SK-N-SH (cell line): ENCODE data around the gene TMPRSS2. TPM values are rescaled to one million over a fixed set of nuclear protein-coding genes. Genes with fewer than 3 reads are reported as not detected.

Experiments used
- CTCF ChIA-PET: fragments of 300-600, 350-600 bp; formaldehyde crosslinking; extraction: SDS; loops from one replicate; lab custom pipeline; 2021; lab: Yijun Ruan, JAX
- POLR2A ChIA-PET: fragments of 350-600 bp; sonication (Branson Sonifier 250); formaldehyde crosslinking; extraction: SDS; loops from one replicate; lab custom pipeline; 2020; ENCODE audit warnings: antibody characterized with exemption, inconsistent platforms; lab: Yijun Ruan, JAX
- DNase-seq: peaks from one replicate; pipeline ENCODE4 v3.0.0; 2012
- H2AFZ ChIP-seq: fragments of 200-600 bp; sonication (generic); 2 replicates; pipeline ENCODE4 v1.8.1; 2016; ENCODE audit warnings: antibody characterized with exemption, mild to moderate bottlenecking, low read depth
- H3F3A ChIP-seq: fragments of 200-600 bp; sonication (generic); replicated peaks from 2 replicates; pipeline ENCODE3; 2016; ENCODE audit warnings: antibody characterized with exemption, mild to moderate bottlenecking; ENCODE audit not compliant: insufficient read depth
- H3K27ac ChIP-seq, 2 experiments: fragments of 200-500 bp in 1 of 2; fragments of 200-600 bp in 1 of 2; sonication (Bioruptor generic) in 1 of 2; sonication (generic), shearing (Covaris generic) in 1 of 2; 2 replicates each; pipeline versions ENCODE4 v1.5.1 to v1.6.1; 2014 to 2016; ENCODE audit warnings: low read depth in 2 of 2, inconsistent platforms in 1 of 2, low read length in 1 of 2, mild to moderate bottlenecking in 1 of 2, mixed read lengths in 1 of 2
- H3K27me3 ChIP-seq: fragments of 200-600 bp; sonication (generic), shearing (Covaris generic); 2 replicates; pipeline ENCODE4 v1.6.1; 2016; ENCODE audit warnings: mixed run types; ENCODE audit not compliant: insufficient read depth
- H3K36me3 ChIP-seq, 2 experiments: fragments of 200-500 bp in 1 of 2; fragments of 200-600 bp in 1 of 2; sonication (Bioruptor generic) in 1 of 2; sonication (generic) in 1 of 2; replicated peaks in 1 of 2; 2 replicates each; pipeline versions ENCODE3 to v1.5.1; 2014 to 2016; ENCODE audit warnings: low read length in 1 of 2, mild to moderate bottlenecking in 1 of 2; ENCODE audit not compliant: insufficient read depth in 2 of 2, control insufficient read depth in 1 of 2
- H3K4me1 ChIP-seq, 2 experiments: fragments of 200-500 bp in 1 of 2; fragments of 200-600 bp in 1 of 2; sonication (Bioruptor generic) in 1 of 2; sonication (generic), shearing (Covaris generic) in 1 of 2; 2 replicates each; pipeline versions ENCODE4 v1.5.1 to v1.6.1; 2014 to 2016; ENCODE audit warnings: low read depth in 1 of 2, low read length in 1 of 2, mixed run types in 1 of 2; ENCODE audit not compliant: insufficient read depth in 2 of 2, control insufficient read depth in 1 of 2
- H3K4me2 ChIP-seq: fragments of 200-600 bp; sonication (generic), shearing (Covaris generic); 2 replicates; pipeline ENCODE4 v1.6.1; 2017; ENCODE audit warnings: mixed run types
- H3K4me3 ChIP-seq, 2 experiments: fragments of 200-500 bp in 1 of 2; fragments of 200-600 bp in 1 of 2; sonication (Bioruptor generic) in 1 of 2; sonication (generic), shearing (Covaris generic) in 1 of 2; 2 replicates each; pipeline versions ENCODE4 v1.5.1 to v1.8.1; 2014 to 2016; ENCODE audit warnings: low read depth in 2 of 2, inconsistent platforms in 1 of 2, low read length in 1 of 2, mild to moderate bottlenecking in 1 of 2, mixed read lengths in 1 of 2, moderate library complexity in 1 of 2
- H3K79me2 ChIP-seq: fragments of 200-600 bp; sonication (generic); 2 replicates; pipeline ENCODE4 v1.8.1; 2017; ENCODE audit warnings: mild to moderate bottlenecking; ENCODE audit not compliant: insufficient read depth
- H3K9ac ChIP-seq: fragments of 200-600 bp; sonication (generic); 2 replicates; pipeline ENCODE4 v1.6.1; 2017; ENCODE audit warnings: mixed run types
- H3K9me2 ChIP-seq: fragments of 200-600 bp; sonication (generic); 2 replicates; pipeline ENCODE4 v1.6.1; 2017; ENCODE audit warnings: mixed run types
- H3K9me3 ChIP-seq: fragments of 200-600 bp; sonication (generic); 2 replicates; pipeline ENCODE4 v1.6.1; 2017; ENCODE audit warnings: mixed run types, mild to moderate bottlenecking, moderate library complexity
- H4K20me1 ChIP-seq: fragments of 200-600 bp; sonication (generic); 2 replicates; pipeline ENCODE4 v1.6.1; 2017; ENCODE audit warnings: mild to moderate bottlenecking, mixed run types; ENCODE audit not compliant: insufficient read depth
- FOXJ3 ChIP-seq: sonication (generic); formaldehyde crosslinking; IDR thresholded peaks from 2 replicates; pipeline ENCODE4 v1.5.1; 2020; ENCODE audit warnings: mild to moderate bottlenecking, missing genetic modification reagents
- FOXM1 ChIP-seq: IDR thresholded peaks from 2 replicates; pipeline ENCODE4 v1.4.0; 2012; ENCODE audit warnings: low read depth, mild to moderate bottlenecking
- MXI1 ChIP-seq: IDR thresholded peaks from 2 replicates; pipeline ENCODE4 v1.6.1; 2012; ENCODE audit warnings: mild to moderate bottlenecking, low read depth, low read length, improper control_type of control experiment
- NFIC ChIP-seq: IDR thresholded peaks from 2 replicates; pipeline ENCODE4 v1.4.0; 2012; ENCODE audit warnings: borderline replicate concordance
- POLR2AphosphoS5 ChIP-seq: IDR thresholded peaks from 2 replicates; pipeline ENCODE4 v1.6.1; 2012; ENCODE audit warnings: low read depth, low read length
- RCOR1 ChIP-seq: fragments of 150-350 bp; IDR thresholded peaks from 2 replicates; pipeline ENCODE4 v1.6.1; 2017; ENCODE audit warnings: antibody characterized with exemption, low read length
- RFX5 ChIP-seq: IDR thresholded peaks from 2 replicates; pipeline ENCODE4 v1.6.1; 2012; ENCODE audit warnings: mild to moderate bottlenecking, improper control_type of control experiment, low read length
- SIN3A ChIP-seq: IDR thresholded peaks from 2 replicates; pipeline ENCODE4 v1.6.1; 2012; ENCODE audit warnings: low read depth, mild to moderate bottlenecking, low read length, moderate library complexity, borderline replicate concordance
- TAF1 ChIP-seq: IDR thresholded peaks from 2 replicates; pipeline ENCODE4 v1.6.1; 2012; ENCODE audit warnings: low read depth, mild to moderate bottlenecking, low read length, moderate library complexity, borderline replicate concordance
- TCF12 ChIP-seq: IDR thresholded peaks from 2 replicates; pipeline ENCODE4 v1.4.0; 2012
- TEAD4 ChIP-seq: IDR thresholded peaks from 2 replicates; pipeline ENCODE4 v1.4.0; 2012; ENCODE audit warnings: mild to moderate bottlenecking, borderline replicate concordance; ENCODE audit not compliant: insufficient read depth
- YY1 ChIP-seq: IDR thresholded peaks from 2 replicates; pipeline ENCODE4 v1.4.0; 2012; ENCODE audit warnings: low read depth, mild to moderate bottlenecking
- WGBS: methylation state at CpG from one replicate; pipeline ENCODE4 v1.1.6; 2017; ENCODE audit warnings: low lambda C conversion rate; 5-methylcytosine and 5-hydroxymethylcytosine counted together
- polyA plus RNA-seq, 3 experiments: library from polyadenylated mRNA; depleted of rRNA; stranded (reverse); fragments of >200 nt; gene quantifications; 2 replicates each; pipeline ENCODE4 v1.2.3, GENCODE V29; 2012
- TF ChIP-seq, protein P1 (sequence below): IDR thresholded peaks from 2 replicates; pipeline ENCODE4 v1.6.1; 2012; ENCODE audit warnings: mild to moderate bottlenecking, low read depth, low read length, moderate library complexity
- TF ChIP-seq, protein P2 (sequence below): IDR thresholded peaks from 2 replicates; pipeline ENCODE4 v1.4.0; 2012; ENCODE audit warnings: low read depth, borderline replicate concordance

TMPRSS2 gene
- polyA plus RNA-seq, 1 of the 3 experiments (the other 2 are of a cell fraction), result not detected

DNA sequence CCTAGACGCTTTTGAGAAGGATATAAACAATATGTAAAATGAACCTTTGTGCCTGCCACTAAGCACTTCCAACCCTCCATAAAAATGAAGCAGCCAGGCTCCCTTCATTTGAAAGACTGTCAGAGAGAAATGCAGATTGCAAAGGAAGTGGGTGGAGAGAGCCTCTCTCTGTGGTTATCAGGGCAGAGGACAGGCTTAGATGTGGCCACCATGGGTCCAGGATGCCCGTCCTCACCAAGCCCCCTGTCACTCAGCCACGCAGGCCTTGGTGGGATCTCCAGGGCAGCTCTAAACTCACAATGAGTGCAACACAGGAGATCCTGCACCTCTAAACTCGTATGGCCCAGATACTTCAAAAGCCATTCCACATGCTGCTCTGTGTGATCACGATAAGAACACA, 37.9 kb downstream of the TMPRSS2 start:
- no peaks in the 10 kb centered on the region for H3K9me3 ChIP-seq
- H3K9me2 ChIP-seq, result no peaks in the 10 kb centered on the region
- no peaks in the 10 kb centered on the region for H3K36me3 ChIP-seq
- peaks cover 11% of the 10 kb centered on the region; the same call in 1 of the 2 replicates for H3K27me3 ChIP-seq
- no peak overlapping the region for H3K4me2 ChIP-seq
- no peaks in the 10 kb centered on the region for H3K79me2 ChIP-seq
- H3K27ac ChIP-seq, result no peak overlapping the region
- DNase-seq, result no peak
- CTCF ChIA-PET, result interaction anchor here (2.2 kb wide), 1 partner anchor 9 kb away, joined by 6 read pairs; no protein-coding TSS in a partner anchor
- TF ChIP-seq NFIC (no peak), TCF12 (no peak)
- TF ChIP-seq, protein P1, sequence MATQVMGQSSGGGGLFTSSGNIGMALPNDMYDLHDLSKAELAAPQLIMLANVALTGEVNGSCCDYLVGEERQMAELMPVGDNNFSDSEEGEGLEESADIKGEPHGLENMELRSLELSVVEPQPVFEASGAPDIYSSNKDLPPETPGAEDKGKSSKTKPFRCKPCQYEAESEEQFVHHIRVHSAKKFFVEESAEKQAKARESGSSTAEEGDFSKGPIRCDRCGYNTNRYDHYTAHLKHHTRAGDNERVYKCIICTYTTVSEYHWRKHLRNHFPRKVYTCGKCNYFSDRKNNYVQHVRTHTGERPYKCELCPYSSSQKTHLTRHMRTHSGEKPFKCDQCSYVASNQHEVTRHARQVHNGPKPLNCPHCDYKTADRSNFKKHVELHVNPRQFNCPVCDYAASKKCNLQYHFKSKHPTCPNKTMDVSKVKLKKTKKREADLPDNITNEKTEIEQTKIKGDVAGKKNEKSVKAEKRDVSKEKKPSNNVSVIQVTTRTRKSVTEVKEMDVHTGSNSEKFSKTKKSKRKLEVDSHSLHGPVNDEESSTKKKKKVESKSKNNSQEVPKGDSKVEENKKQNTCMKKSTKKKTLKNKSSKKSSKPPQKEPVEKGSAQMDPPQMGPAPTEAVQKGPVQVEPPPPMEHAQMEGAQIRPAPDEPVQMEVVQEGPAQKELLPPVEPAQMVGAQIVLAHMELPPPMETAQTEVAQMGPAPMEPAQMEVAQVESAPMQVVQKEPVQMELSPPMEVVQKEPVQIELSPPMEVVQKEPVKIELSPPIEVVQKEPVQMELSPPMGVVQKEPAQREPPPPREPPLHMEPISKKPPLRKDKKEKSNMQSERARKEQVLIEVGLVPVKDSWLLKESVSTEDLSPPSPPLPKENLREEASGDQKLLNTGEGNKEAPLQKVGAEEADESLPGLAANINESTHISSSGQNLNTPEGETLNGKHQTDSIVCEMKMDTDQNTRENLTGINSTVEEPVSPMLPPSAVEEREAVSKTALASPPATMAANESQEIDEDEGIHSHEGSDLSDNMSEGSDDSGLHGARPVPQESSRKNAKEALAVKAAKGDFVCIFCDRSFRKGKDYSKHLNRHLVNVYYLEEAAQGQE, result no peak
- TF ChIP-seq, all 33 proteins: peak for 0
- 0% methylated on average over 5 of the region's 5 CpGs for WGBS
- Histone ChIP-seq H2AFZ (no peak overlapping the region), H3K4me1 (no peaks in the 10 kb centered on the region), H4K20me1 (no peaks in the 10 kb centered on the region), H3K9ac (no peak overlapping the region), H3F3A (no peaks in the 10 kb centered on the region), H3K4me3 (no peak overlapping the region)
- POLR2A ChIA-PET, result no interaction called here

DNA sequence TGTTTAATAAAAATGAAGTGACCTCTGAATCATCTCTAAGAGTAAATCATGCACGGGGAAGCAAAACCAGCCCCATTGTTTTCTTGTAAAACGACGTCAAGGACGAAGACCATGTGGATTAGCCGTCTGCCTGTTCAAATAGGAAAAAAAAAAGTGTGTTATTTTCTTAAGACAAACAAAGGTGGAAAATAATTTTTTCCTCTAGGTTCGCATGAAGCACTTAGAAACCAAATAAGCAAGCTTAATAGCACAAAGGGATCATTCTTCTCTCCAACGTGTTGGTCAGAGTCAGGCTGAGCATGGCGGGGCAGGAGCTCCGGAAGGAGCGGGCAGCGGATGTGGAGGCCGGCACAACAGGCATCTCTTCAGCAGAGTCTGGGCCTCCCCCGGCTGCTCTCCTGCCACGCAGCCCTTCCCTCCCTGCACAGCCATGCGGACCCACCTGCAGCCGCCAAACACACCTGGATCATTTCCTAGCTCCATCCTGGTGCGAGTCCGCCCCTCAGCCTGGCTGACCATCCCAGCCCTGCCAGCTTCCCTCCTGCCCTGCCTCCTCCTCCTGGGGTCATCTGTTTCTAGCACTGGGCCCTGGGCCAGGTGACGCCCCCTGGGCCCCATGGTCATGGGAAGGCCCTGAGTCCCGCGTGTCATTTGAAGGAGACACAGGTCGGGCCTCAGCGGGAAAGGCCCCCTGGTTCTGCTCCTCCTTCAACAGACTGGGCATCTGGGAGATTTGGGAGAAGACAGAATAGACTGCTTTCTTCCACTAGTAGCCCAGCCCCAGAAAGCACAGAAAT, 41.7 kb downstream of the TMPRSS2 start:
- Histone ChIP-seq H3K9me3 (no peaks in the 10 kb centered on the region), H3K4me3 (no peak overlapping the region), H3K4me1 (no peaks in the 10 kb centered on the region), H3K27ac (no peak overlapping the region), H3F3A (no peaks in the 10 kb centered on the region)
- DNase-seq, result no peak
- POLR2A ChIA-PET, result no interaction called here
- CTCF ChIA-PET, result interaction anchor here (1.8 kb wide), 1 partner anchor 183 kb away, joined by 8 read pairs; no protein-coding TSS in a partner anchor
- 59% methylated on average over 19 of the region's 23 CpGs for WGBS
- no peak for TF ChIP-seq NFIC
- no peak for TF ChIP-seq POLR2AphosphoS5
- no peak for TF ChIP-seq FOXJ3
- no peak for TF ChIP-seq TAF1
- TF ChIP-seq RFX5, result no peak
- TF ChIP-seq, protein P2, sequence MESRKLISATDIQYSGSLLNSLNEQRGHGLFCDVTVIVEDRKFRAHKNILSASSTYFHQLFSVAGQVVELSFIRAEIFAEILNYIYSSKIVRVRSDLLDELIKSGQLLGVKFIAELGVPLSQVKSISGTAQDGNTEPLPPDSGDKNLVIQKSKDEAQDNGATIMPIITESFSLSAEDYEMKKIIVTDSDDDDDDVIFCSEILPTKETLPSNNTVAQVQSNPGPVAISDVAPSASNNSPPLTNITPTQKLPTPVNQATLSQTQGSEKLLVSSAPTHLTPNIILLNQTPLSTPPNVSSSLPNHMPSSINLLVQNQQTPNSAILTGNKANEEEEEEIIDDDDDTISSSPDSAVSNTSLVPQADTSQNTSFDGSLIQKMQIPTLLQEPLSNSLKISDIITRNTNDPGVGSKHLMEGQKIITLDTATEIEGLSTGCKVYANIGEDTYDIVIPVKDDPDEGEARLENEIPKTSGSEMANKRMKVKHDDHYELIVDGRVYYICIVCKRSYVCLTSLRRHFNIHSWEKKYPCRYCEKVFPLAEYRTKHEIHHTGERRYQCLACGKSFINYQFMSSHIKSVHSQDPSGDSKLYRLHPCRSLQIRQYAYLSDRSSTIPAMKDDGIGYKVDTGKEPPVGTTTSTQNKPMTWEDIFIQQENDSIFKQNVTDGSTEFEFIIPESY, result no peak
- no peak for TF ChIP-seq MXI1
- no peak for TF ChIP-seq FOXM1
- TF ChIP-seq YY1, result no peak
- TF ChIP-seq TEAD4, result no peak
- TF ChIP-seq, protein P1, result no peak
- TF ChIP-seq SIN3A, result no peak
- no peak for TF ChIP-seq RCOR1
- TF ChIP-seq, all 33 proteins: peak for 0
- Histone ChIP-seq H2AFZ (no peak overlapping the region), H3K9ac (no peak overlapping the region), H4K20me1 (no peaks in the 10 kb centered on the region), H3K4me2 (no peak overlapping the region), H3K36me3 (no peaks in the 10 kb centered on the region), H3K27me3 (peaks cover 7% of the 10 kb centered on the region; the same call in 1 of the 2 replicates), H3K9me2 (no peaks in the 10 kb centered on the region), H3K79me2 (no peaks in the 10 kb centered on the region)
